Transverse colon (tissue), 4 donors: ENCODE measurements around the gene RAB11FIP5.

Experiments
- POLR2A ChIP-seq: fragments of 450-650 bp; IDR thresholded peaks from one replicate; pipeline ENCODE4 v1.6.1; 2016; ENCODE audit warnings: antibody characterized with exemption, mild to moderate bottlenecking, moderate library complexity
- POLR2AphosphoS5 ChIP-seq, 3 donors: sonication (generic); formaldehyde crosslinking; IDR thresholded peaks; one replicate each; pipeline ENCODE4 v1.6.1; 2016; ENCODE audit warnings: antibody characterized with exemption in 3 of 3
- TF ChIP-seq, protein P1 (sequence below), 5 experiments: fragments of 200-600 bp in 3 of 5; fragments of 450-650 bp in 2 of 5; sonication (generic) in 3 of 5; IDR thresholded peaks; 1 replicate in 2 of 5; 2 replicates in 3 of 5; pipeline ENCODE4 v1.5.1; 2016 to 2017; ENCODE audit warnings: antibody characterized with exemption in 5 of 5, inconsistent platforms in 3 of 5, mild to moderate bottlenecking in 2 of 5, moderate library complexity in 1 of 5

DNA sequence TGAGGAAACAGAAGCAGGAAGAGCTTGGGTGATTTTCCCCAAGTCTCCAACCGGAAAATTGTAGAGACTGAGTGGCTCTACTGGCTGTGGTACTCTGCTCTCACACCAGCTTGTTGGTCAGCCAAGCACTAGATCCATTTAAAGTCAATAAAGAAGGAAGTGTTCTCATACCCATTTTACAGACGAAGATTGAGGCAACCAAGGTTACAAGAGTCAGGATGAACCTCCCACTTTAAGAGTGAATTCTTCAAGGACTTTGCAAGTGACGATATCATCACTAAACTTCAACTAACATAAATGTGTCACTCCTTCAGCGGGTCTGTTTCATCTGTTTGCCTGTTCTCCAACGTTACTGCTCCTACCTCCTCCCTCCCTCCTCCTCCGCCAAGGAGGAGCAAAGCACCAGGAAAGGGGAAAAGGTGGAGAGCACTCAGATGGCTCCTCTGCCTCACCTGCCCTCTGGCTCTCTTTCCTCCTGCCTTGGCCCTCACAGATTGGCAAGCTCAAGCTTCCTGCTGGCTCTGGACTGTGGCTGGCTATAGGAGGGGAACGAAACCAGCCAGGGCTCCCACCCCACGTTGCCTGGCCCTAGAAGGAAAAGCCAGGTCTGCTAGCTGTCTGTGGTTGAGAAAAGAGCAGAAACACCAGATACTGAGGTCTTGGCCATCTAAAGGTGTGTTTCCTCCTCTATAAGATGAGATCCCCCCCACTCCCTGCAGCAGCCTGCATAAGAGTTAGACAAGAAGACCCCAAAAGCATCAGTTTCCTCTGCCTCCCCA lies 3.6 kb upstream of the RAB11FIP5 start:
- TF ChIP-seq, protein P1, sequence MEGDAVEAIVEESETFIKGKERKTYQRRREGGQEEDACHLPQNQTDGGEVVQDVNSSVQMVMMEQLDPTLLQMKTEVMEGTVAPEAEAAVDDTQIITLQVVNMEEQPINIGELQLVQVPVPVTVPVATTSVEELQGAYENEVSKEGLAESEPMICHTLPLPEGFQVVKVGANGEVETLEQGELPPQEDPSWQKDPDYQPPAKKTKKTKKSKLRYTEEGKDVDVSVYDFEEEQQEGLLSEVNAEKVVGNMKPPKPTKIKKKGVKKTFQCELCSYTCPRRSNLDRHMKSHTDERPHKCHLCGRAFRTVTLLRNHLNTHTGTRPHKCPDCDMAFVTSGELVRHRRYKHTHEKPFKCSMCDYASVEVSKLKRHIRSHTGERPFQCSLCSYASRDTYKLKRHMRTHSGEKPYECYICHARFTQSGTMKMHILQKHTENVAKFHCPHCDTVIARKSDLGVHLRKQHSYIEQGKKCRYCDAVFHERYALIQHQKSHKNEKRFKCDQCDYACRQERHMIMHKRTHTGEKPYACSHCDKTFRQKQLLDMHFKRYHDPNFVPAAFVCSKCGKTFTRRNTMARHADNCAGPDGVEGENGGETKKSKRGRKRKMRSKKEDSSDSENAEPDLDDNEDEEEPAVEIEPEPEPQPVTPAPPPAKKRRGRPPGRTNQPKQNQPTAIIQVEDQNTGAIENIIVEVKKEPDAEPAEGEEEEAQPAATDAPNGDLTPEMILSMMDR (IDR thresholded peaks at IDR 0.05): no peak
- no peak for TF ChIP-seq POLR2A
- no peak for TF ChIP-seq POLR2AphosphoS5 (IDR thresholded peaks at IDR 0.05)
